Endothelial cell of umbilical vein (primary cell): Measurements from ENCODE around the gene GDPD3. TPM values are rescaled to one million over a fixed set of nuclear protein-coding genes. Genes with fewer than 3 reads are reported as not detected.

Experiments
- BruUV-seq: library from RNA; stranded (reverse); fragments of 400-500 nt; replicated peaks from 2 replicates; lab custom pipeline; 2021; lab: Mats Ljungman, UMichigan
- CTCF ChIA-PET: fragments of 300-600, 350-600 bp; sonication (Branson Sonifier 250); formaldehyde crosslinking; loops from one replicate; lab custom pipeline; 2021; ENCODE audit warnings: antibody characterized with exemption, inconsistent platforms; lab: Charles Lee
- POLR2A ChIA-PET: fragments of 300-600, 350-600 bp; sonication (Branson Sonifier 250); formaldehyde crosslinking; loops from one replicate; lab custom pipeline; 2021; ENCODE audit warnings: antibody characterized with exemption, inconsistent platforms; lab: Charles Lee
- DNase-seq: peaks from one replicate; pipeline ENCODE4 v3.0.0-alpha.2; 2011; ENCODE audit warnings: low read depth, low spot score
- FAIRE-seq: peaks from 2 replicates; lab custom pipeline; 2011; peaks lifted over from hg19 to GRCh38; lab: Jason Lieb, UNC
- H2AFZ ChIP-seq: 2 replicates; pipeline ENCODE4 v1.6.0; 2012; ENCODE audit warnings: low read depth, low read length, control low read depth, inconsistent platforms
- H3K27ac ChIP-seq: 2 replicates; pipeline ENCODE4 v1.5.1; 2011; ENCODE audit warnings: low read depth, mild to moderate bottlenecking, control low read depth, low read length, moderate library complexity; ENCODE audit not compliant: insufficient read depth
- H3K27me3 ChIP-seq, 2 experiments: 2 replicates each; pipeline versions ENCODE4 v1.6.0 to v1.6.1; 2011; ENCODE audit warnings: low read length in 2 of 2, mixed read lengths in 1 of 2; ENCODE audit not compliant: control insufficient read depth in 2 of 2, insufficient read depth in 2 of 2
- H3K36me3 ChIP-seq, 2 experiments: 2 replicates in 1 of 2; 3 replicates in 1 of 2; pipeline ENCODE4 v1.5.1; 2011; ENCODE audit warnings: low read length in 2 of 2, mild to moderate bottlenecking in 1 of 2, moderate library complexity in 1 of 2; ENCODE audit not compliant: control insufficient read depth in 2 of 2, insufficient read depth in 2 of 2; ENCODE audit errors: extremely low read depth in 1 of 2
- H3K4me1 ChIP-seq: 3 replicates; pipeline ENCODE4 v1.5.1; 2011; ENCODE audit warnings: mild to moderate bottlenecking, low read length; ENCODE audit not compliant: control insufficient read depth, insufficient read depth; ENCODE audit errors: extremely low read depth
- H3K4me2 ChIP-seq: 2 replicates; pipeline ENCODE4 v1.6.1; 2011; ENCODE audit warnings: low read length, control low read depth, mixed read lengths; ENCODE audit not compliant: insufficient read depth
- H3K4me3 ChIP-seq, 3 experiments: fragments of 200-600 bp in 1 of 3; sonication (generic), shearing (Covaris generic) in 1 of 3; replicated peaks in 1 of 3; 2 replicates each; pipeline ENCODE4 v1.5.1; 2011 to 2016; ENCODE audit warnings: control low read depth in 3 of 3, low read length in 3 of 3, mild to moderate bottlenecking in 2 of 3, inconsistent platforms in 1 of 3, low read depth in 1 of 3, moderate library complexity in 1 of 3; ENCODE audit not compliant: insufficient read depth in 1 of 3
- H3K79me2 ChIP-seq: 2 replicates; pipeline ENCODE4 v1.6.0; 2012; ENCODE audit warnings: low read length, inconsistent platforms; ENCODE audit not compliant: control insufficient read depth, insufficient read depth
- H3K9ac ChIP-seq: replicated peaks from 2 replicates; pipeline ENCODE3; 2011; ENCODE audit warnings: low read length, control low read depth; ENCODE audit not compliant: insufficient read depth; ENCODE audit errors: extremely low read depth
- H3K9me1 ChIP-seq: replicated peaks from 3 replicates; pipeline ENCODE4 v1.6.0; 2011; ENCODE audit warnings: mild to moderate bottlenecking, low read length; ENCODE audit not compliant: control insufficient read depth, insufficient read depth; ENCODE audit errors: extremely low read depth
- H3K9me3 ChIP-seq: replicated peaks from 2 replicates; pipeline ENCODE4 v1.5.1; 2012; ENCODE audit warnings: low read length, inconsistent platforms; ENCODE audit not compliant: control insufficient read depth, insufficient read depth
- H4K20me1 ChIP-seq: replicated peaks from 2 replicates; pipeline ENCODE3; 2011; ENCODE audit warnings: mild to moderate bottlenecking, low read length; ENCODE audit not compliant: control insufficient read depth, insufficient read depth; ENCODE audit errors: extremely low read depth
- CTCF ChIP-seq, 2 donors: IDR thresholded peaks; 1 replicate in 1 of 2; 2 replicates in 1 of 2; pipeline ENCODE4 v1.5.1; 2011; ENCODE audit warnings: low read length in 2 of 2, mild to moderate bottlenecking in 2 of 2, moderate library complexity in 2 of 2, control low read depth in 1 of 2, inconsistent platforms in 1 of 2, low read depth in 1 of 2; ENCODE audit not compliant: insufficient read depth in 1 of 2; ENCODE audit errors: extremely low read depth in 1 of 2
- EZH2 ChIP-seq: IDR thresholded peaks from 2 replicates; pipeline ENCODE4 v1.6.1; 2012; ENCODE audit warnings: borderline replicate concordance, low read depth, mild to moderate bottlenecking, moderate library complexity, low read length, inconsistent platforms; ENCODE audit not compliant: severe bottlenecking
- FOS ChIP-seq: IDR thresholded peaks from 2 replicates; pipeline ENCODE4 v1.6.1; 2011; ENCODE audit warnings: mild to moderate bottlenecking, low read length, moderate library complexity, borderline replicate concordance; ENCODE audit not compliant: insufficient read depth
- GATA2 ChIP-seq: IDR thresholded peaks from 2 replicates; pipeline ENCODE4 v1.7.0; 2011; ENCODE audit warnings: low read depth, mild to moderate bottlenecking, moderate library complexity, mixed read lengths, low read length; ENCODE audit not compliant: insufficient read length, insufficient read depth
- JUN ChIP-seq: IDR thresholded peaks from 2 replicates; pipeline ENCODE4 v1.6.1; 2011; ENCODE audit warnings: borderline replicate concordance, low read depth; ENCODE audit not compliant: insufficient read length, insufficient read depth
- MAX ChIP-seq: IDR thresholded peaks from 2 replicates; pipeline ENCODE4 v1.6.1; 2011; ENCODE audit not compliant: insufficient read depth, insufficient read length
- MYC ChIP-seq: IDR thresholded peaks from one replicate; pipeline ENCODE4 v1.6.1; 2011; ENCODE audit warnings: mild to moderate bottlenecking, low read depth, low read length
- POLR2A ChIP-seq: IDR thresholded peaks from 2 replicates; pipeline ENCODE4 v1.6.1; 2012; ENCODE audit warnings: low read depth, mild to moderate bottlenecking, control low read depth, low read length
- POLR2AphosphoS5 ChIP-seq: IDR thresholded peaks from 2 replicates; pipeline ENCODE4 v1.6.1; 2012; ENCODE audit warnings: low read depth, mild to moderate bottlenecking, control low read depth, low read length, moderate library complexity; ENCODE audit not compliant: insufficient read depth
- dilution Hi-C: fragments of 300-500 bp; cut with MboI; formaldehyde crosslinking; loops from one replicate; pipeline ENCODE4 v1.15.0; 2019; ENCODE audit warnings: low sequenced_read_pairs; ENCODE audit not compliant: extremely low pct_ligation_motif_present
- intact Hi-C: fragments of 100-400 bp; cut with micrococcal nuclease; formaldehyde crosslinking; loops from one replicate; pipeline ENCODE4 v1.10.0; 2022
- polyA plus RNA-seq, 4 experiments: library from polyadenylated mRNA; depleted of rRNA in 3 of 4; stranded (reverse) in 3 of 4; unstranded in 1 of 4; fragments of >200 nt; gene quantifications; 2 replicates each; pipeline versions ENCODE4 v1.2.1 to v1.2.3, GENCODE V29; 2011 to 2012; ENCODE audit warnings: missing spikeins in 1 of 4
- total RNA-seq: library from RNA; stranded (reverse); gene quantifications from 2 replicates; pipeline ENCODE4 v1.2.3, GENCODE V29; 2021

The GDPD3 gene
- total and polyA plus RNA-seq, 2 donors (not counting 3 experiments of a cell fraction or from before 2014, with no cell fraction given): 8.0 to 18.6 TPM

GRCh38 chr16:30144017-30144416 is 30.7 kb upstream of the GDPD3 start:
- no peak overlapping the region for H3K4me3 ChIP-seq
- H3K36me3 ChIP-seq: no peaks in the 10 kb centered on the region
- no peaks in the 10 kb centered on the region for H3K9me1 ChIP-seq
- CTCF ChIA-PET: no interaction called here
- FAIRE-seq (no peak), DNase-seq (no peak)
- H3K27ac ChIP-seq: no peak overlapping the region
- H3K9ac ChIP-seq: no peak overlapping the region
- H3K4me1 ChIP-seq: no peaks in the 10 kb centered on the region
- POLR2A ChIA-PET: no interaction called here
- intact Hi-C loops: no loop called here
- no peak overlapping the region for H2AFZ ChIP-seq
- no peaks in the 10 kb centered on the region for H3K27me3 ChIP-seq
- TF ChIP-seq GATA2 (no peak), MAX (no peak), POLR2A (no peak), JUN (no peak), FOS (no peak), POLR2AphosphoS5 (no peak), MYC (no peak), EZH2 (no peak), CTCF (IDR thresholded peaks at IDR 0.05; ENCODE audit: extremely low read depth in 1 of 2, insufficient read depth in 1 of 2, low read depth in 1 of 2, low read length in 2 of 2) (no peak)
- no peaks in the 10 kb centered on the region for H3K79me2 ChIP-seq
- H3K9me3 ChIP-seq: no peaks in the 10 kb centered on the region
- BruUV-seq: no TSS peak
- no peak overlapping the region for H3K4me2 ChIP-seq
- H4K20me1 ChIP-seq: no peaks in the 10 kb centered on the region
- dilution Hi-C loops: no loop called here
